Activated CD8-positive, alpha-beta memory T cell treated with anti-CD3 and anti-CD28 coated beads, Interleukin-2, amount 50 U/mL, for 1 hour (primary cell): ENCODE data around the gene NAA40.
"Not testable (repeated sequence)": the region's sequence is repeated elsewhere in the genome, so short reads cannot be mapped to it uniquely, and the experiment has no call there.

Experiments used
- DNase-seq: peaks from one replicate; pipeline ENCODE4 v3.0.0-alpha.2; 2020; ENCODE audit errors: extremely low read depth

The NAA40 gene

DNA sequence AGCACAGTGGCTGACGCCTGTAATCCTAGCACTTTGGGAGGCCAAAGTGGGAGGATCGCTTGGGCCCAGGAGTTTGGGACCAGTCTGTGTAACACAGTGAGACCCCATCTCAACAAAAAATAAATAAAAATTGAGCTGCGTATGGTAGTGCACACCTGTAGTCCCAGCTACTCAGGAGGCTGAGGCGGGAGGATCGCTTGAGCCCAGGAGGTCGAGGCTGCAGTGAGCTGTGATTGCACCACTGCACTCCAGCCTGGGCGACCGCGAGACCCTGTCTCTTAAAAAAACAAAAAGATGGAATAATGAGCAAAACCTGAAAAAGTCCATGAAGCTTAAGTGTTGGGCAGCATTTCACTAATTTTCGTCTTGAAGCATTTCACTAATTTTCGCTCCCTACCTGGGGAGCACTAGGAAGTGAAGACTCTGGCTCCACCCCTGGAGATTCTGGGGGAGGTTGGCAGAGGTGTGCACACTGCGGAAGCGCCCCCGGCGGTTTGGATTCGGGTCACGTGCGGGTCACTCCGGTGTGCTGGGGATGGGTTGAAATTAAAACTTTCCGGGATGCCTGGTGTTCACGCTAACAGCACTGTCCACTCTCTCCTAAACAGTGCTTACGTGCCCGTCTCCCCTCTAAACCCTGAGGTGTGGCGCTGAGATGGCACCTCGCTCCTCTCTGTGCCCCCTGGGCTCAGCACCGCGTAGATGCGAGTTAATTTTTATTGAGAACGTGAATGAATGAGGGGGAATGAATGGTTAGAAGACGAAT is 906 bp upstream of the NAA40 start:
- DNase-seq, result no peak

DNA sequence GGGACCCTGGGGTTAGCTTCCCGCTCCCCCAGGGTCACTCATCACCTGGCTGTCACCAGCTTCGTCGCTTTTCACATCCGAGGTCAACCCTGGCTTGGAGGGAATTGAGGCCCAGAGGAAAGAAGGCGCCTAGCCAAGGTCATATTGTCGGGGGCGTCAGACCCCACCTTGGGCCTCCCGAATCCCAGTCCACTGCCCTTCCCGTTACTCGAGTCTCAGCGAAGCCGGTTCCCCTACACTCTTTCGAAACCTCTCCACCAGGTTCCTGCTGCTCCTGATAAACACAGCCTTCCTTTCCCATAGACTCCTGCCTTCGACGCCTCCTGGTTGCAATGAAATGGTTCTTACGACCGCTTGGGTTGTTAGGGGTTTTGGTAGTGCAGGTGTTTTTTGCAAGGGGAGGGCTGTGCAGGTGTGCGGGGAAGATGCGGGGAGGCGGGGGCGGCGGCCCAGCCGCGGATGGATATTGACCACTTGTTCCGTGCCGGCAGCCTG is 642 bp downstream of the NAA40 start:
- no peak for DNase-seq

DNA sequence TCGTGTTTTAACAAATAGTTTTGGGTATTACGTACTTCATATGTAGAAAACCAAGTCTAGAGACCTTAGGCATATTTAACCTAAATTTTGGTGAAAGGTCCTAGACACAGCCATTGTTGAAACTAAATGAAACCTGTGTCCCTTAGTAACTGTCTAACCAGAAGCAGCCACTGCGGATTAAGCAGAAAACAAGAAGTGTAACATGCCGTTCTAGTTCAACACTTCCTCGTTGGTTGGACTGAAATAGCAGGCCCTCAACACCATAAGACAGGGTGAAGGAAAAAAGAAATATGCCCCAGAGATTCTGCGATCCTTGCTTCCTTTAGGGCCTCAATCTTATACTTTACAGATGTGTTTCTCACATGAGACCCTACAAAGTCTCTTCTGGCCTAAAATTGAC is 2.0 kb downstream of the NAA40 start:
- no peak for DNase-seq

DNA sequence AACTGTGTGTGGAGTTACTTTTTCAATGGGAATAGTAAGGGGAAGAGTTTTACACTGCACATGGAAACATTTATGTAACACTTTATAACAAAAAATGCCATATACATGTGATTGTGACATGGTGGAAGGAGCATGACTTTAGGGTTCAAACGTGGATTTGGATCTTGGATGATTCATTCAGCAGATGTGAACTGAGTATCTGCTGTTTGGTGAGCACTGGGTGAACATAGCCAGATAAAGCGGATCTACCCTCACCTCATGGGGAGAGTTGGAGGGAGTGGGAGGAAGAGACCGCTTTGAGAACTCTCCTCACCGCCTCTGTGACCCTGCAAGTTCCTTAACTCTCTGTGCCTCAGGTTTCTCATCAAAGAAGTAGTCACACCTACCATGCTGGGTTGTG is 3.1 kb downstream of the NAA40 start:
- no peak for DNase-seq

DNA sequence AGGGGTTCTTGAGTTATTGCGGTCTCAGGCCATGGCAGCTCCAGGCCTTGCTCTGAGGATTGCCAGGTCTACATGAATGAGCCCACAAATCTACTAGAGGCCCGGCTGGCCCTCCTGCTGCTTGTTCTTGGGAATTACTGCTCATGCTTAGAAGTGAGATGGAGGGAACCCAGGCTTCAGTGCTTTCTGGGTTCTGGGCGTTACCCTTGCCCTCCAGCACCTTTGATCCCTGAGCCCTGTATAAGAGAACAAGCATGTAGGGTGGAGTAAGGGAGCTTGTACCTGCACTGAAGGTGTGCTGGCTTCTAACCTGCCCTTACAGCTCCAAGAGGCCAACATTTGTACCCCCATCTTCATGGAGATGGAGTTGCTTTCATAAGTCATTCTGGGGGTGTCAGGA is 4.0 kb downstream of the NAA40 start:
- no peak for DNase-seq

DNA sequence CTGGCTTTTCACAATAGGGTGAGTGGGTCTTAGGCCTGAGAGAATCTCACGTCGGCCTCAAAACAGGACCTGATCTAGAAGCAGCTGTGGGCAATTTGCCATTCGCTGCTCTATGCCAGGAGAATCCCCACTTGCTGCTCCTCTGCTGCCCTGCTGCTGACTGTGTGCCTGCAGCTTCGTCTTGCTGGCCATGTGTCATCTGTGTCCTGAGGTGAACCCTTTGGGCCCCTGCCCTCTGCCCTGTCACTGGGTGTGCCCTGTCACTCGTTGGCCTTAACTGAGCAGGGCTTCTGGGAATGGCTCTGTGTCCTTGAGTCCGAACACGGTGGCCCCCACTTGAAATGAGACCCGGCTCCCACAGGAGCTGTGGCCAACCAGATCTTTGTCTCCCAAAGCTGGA is 6.2 kb downstream of the NAA40 start:
- no peak for DNase-seq

DNA sequence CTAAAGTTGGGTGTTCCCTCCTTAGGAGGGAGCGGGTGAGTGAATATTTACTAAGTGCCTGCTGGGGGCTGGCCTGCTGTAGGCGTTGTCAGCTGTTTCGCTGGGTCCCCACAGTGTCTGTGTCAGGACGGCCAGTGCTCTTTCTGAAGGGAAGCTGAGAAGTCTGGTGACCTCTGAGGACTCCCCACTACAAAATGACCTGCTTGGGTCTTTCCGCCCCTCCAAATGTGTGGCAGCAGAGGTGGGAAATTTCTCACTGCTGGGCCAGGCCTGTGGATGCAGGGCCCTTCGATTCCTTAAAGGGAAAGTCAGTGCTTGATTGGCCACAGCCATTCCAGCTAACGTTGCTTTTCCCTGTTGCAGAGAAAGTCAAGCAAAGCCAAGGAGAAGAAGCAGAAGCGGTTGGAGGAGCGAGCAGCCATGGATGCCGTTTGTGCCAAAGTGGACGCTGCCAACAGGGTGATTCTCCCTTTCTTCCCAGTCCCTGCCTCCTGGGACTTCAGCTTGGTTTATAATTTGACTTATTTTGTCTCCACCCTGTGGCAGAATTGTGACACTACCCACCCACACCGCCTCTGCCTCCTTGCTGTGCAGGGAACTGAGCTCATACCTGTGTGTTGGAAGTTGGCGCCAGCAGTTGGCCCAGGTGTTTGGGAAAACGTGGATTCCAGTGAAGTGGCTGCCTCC is 6.8 kb downstream of the NAA40 start:
- no peak for DNase-seq

DNA sequence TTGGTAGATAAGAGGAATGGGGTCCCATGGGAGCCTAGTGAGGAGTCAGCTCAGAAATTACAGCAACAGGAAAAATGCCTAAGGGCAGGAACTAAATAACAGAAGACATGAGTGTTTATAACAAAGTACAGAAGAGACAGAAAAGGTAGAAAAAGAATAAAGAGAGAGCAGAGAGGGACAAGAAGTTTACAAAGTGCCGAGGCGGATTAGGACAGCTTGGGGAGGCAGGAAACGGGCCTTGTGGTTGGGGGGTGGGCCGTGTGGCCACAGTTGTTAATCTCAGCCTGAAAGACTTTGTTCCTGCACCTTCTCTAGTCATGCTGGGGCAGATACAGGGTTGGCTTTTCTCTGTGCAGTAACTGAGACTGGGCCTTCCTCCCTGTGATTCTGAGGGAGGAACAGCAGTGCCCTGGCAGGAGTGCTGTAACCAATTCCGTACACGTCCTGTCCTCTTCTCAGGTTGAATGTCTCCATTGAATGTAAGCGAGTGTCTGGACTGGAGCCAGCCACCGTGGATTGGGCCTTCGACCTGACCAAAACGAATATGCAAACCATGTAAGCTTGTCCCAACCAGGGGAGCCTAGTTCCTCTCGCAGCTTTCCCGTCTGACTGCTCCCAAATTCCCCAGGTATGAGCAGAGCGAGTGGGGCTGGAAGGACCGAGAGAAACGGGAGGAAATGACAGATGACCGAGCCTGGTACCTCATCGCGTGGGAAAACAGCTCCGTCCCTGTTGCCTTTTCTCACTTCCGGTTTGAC is 13.2 kb downstream of the NAA40 start:
- no peak for DNase-seq

DNA sequence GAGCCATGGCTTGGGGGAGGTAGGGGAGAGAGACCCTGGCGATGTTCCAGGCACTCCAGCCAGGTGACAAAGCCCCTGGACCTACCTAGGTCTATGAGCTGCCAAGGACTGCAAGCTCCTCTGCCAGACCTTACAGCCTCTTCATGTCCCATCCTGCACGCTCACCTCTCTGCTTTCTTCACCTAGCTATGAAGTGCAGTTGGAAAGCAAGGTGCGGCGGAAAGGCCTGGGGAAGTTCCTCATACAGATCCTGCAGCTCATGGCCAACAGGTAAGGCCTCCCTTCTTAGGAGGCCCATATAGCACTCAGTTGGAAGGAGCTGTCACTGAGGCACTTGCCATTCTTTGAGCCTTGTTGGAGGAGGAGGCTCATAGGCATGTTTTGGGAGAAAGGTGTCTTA is 13.8 kb downstream of the NAA40 start:
- no peak for DNase-seq

DNA sequence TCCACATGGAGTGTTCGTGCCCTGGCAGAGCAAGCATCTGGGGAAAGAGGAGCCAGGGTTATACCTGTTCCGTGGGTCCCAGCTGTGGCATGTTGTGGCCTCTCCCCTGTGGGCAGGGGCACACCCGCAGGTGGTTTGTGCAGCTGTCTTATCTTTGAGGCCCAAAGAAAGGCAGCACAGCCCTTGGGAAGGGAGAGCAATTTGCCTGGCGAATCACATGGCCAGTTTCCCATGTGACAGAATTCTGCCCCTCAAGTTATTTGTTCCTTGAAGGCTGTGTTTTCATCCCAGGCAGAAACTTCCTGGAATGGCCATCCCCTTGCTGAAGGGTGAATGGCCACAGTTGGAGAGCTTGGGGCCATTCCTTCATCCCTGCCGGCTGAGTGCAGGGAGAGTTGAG is 19.2 kb downstream of the NAA40 start:
- no peak for DNase-seq

DNA sequence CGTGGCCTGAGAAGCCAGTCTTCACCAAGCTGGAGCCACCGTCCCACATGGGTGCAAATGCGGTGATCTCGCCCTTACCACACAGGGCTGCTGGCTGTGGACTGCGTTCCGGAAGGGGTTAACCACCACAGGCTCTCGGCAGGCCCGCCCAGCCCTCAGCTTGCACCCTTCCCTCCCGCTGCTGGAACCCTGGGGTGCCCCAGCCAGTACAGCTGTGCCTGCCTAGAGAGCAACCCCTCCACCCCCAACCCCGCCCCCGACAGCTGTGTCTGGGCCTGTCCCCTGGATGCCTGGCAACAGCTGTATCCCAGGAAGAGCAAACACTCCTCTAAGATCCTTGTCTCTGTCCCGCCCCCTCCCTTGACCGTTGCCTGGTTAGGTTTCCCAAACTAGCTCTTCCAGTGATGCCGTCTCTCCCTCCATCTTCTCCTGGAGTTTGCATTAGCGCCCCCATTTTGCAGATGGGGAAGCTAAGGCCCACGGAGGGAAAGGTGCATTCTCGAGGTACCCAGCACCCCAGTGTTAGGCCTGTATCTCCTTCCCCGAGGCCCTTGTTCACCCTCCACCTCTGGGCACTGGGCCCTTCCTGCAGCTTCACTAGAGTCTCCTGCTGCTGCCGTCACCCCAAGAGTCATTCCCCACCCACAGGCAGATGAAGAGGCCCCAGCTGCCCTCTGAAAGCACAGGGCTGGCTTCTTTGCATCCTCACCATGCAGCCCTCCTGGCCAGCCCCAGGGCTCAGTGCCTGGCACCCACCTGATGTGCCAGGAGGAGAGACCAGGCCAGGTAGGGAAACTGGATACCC is 23.0 kb downstream of the NAA40 start:
- DNase-seq, result no peak

DNA sequence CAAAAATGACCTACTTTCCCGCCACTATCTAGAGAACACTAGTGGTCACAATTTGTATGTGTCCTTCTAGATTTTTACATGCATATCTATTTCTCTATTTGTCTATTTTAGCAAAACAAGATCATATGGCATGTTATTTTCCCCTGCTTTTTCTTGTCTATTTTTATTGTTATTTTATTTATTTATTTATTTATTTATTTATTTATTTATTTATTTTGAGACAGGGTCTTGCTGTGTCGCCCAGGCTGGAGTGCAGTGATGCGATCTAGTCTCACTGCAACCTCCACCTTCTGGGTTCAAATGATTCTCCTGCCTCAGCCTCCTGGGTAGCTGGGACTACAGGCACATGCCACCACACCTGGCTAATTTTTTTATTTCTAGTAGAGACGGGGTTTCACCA is 25.1 kb downstream of the NAA40 start:
- not testable (repeated sequence) for DNase-seq

DNA sequence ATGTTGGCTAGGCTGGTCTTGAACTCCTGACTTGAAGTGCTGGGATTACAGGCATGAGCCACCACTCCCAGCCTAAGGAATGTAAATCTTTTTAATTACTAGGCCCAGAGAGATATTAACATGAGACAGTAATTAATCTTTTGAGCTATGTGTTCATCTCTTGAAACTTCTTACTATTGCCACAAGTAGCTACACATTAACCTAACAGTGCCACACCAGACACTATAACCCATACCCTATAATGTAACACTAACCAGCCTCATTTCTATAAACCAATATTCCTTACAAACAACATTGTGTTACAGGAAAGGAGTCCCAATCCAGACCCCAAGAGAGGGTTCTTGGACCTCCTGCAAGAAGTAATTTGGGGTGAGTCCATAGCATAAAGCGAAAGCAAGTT is 27.6 kb downstream of the NAA40 start:
- no peak for DNase-seq

DNA sequence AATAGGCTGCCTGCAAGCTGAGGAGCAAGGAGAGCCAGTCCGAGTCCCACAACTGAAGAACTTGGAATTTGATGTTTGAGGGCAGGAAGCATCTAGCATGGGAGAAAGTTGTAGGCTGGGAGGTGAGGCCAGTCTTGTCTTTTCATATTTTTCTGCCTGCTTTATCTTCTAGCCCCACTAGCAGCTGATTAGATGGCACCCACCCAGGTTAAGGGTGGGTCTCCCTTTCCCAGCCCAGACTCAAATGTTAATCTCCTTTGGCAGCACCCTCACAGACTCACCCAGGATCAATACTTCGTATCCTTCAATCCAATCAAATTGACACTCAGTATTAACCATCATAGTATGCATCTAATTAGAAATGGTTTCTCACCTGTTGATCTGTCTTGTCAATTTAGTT is 30.7 kb downstream of the NAA40 start:
- no peak for DNase-seq

DNA sequence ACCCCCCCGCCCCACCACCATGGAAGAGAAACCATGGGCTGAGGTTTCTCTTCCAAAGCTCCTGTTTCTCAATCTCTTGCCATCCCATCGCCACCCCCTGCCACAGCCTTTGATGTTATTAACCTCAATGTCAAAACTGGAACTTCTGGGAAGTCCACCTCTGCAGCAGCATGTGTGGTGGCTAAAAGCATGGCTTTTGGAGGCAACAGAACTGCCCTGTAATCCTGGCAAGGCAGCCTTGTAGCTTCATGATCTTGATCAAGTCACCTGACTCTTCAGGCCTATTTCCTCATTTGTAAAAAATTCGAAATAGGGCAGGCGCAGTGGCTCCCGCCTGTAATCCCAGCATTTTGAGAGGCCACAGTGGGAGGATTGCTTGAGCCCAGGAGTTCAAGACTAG is 32.1 kb downstream of the NAA40 start:
- no peak for DNase-seq

DNA sequence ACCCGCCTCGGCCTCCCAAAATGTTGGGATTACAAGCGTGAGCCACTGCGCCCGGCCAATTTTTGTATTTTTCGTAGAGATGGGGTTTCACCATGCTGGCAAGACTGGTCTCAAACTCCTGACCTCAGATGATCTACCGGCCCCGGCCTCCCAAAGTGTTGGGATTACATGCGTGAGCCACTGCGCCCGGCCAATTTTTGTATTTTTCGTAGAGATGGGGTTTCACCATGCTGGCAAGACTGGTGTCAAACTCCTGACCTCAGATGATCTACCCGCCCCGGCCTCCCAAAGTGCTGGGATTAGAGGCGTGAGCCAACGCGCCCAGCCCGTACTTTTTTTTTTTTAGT is 35.1 kb downstream of the NAA40 start:
- not testable (repeated sequence) for DNase-seq

DNA sequence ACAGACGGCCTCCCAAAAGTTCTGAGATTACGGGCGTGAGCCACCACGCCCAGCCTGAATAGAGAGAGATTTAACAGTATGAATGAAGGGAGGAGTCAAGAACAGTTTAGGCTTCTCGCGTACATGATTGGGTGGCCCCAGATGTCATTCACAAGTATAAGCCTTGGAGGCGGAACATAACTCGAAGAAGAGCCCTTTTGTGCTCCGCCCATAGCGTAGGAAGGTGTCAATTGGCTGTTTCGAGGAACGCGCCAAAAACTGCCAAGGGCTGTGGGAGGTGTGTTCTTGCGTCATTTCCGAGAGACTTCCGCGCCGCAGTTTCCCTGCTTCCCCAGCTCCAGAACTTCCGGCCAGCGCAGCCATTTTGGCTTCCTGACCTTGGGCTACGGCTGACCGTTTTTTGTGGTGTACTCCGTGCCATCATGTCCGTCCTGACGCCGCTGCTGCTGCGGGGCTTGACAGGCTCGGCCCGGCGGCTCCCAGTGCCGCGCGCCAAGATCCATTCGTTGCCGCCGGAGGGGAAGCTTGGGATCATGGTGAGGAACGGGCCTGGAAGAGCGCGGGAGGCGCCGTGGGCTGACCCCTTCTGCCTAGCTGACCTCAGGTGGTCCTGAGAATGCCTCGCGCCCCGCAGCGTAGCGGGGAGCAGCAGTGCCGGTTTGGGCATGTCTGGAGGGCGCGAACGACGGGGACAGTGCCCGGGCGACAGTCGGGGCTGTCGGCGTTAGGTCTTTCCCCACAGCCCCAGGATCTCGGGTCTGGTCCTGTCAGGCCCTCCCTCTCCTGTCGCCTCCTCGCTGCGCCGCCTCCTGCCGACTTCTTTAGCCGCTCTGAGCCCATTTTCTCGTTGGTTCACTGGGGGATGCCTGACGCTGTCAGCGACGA is 35.7 kb downstream of the NAA40 start, which contains the start of gene COX8A:
Gene COX8A, plus strand, starts transcription at position 362 of the 885 bp plus-strand sequence. Its CDS starts 61 bp downstream, at position 423.
- DNase-seq, result peak; percentile 93

DNA sequence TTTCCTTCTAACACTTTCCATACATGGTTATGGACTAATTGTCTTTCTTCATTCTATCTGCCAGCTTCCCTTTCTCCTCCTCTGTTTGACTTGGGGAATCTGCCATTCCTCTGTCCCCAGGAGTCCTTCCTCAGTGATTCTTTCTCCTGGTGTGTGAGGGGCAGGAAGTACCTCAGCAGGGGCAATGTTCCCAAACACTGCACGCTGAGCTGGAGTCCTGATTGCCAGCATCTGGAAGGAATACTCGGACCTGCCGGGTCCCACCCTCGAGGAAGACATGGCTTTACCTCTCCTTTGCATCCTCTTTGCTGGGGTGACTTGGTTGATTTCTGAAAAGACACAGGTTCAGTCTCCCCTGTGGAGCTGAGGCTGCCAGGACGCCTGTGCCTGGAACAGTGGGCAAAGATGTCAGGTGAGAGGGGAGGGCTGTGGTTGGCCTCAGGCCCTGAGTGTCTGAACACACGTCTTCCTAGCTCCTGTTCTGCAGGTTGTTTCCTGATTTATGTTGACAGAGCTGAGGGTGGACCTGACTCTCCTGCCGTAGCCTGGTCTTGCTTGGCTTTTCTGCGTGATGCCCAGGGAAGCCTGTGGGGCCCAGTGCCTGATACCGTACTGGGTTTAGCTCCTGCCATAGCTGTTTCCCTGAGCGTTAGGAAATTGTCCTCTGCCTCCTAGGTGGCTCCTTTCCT is 39.9 kb downstream of the NAA40 start:
- no peak for DNase-seq

DNA sequence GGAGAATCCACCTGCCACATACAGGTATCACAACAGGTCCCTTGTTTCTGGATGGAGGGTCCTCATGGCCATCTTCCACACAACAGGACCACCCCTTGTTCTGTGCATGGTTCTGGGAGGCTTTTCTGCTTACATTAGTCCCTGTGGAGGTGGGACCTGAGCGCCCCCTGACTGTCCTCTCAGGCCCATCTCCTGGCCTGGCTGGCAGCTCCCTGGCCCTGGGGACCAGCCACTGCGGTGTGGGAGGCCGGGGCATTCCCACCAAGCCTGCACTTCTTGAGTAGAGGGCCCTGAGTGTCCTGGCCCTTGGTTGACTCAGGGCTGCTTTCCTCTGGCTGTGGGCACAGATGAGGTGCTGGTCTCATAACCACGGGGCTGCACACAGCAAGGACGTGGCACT is 40.6 kb downstream of the NAA40 start:
- DNase-seq, result no peak

DNA sequence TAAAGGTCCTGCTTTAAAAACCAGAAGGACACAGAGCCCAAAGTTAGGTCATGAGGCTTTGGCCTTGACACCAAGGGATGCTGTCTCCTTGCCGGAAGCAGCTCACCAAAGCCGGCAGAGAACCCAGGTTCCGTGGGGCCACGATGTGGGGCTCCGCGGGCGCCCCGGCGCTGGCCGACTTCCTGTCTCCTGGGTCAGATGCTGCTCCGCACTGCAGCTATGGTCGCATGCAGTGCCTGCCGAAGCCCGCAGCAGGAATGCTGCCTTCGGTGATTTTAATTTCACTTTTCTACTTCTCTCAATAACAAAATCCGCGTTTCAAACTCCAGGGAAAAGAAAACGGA is 47.0 kb downstream of the NAA40 start:
- DNase-seq, result no peak
